SK-N-SH (cell line): ENCODE data around the gene NFKBIA. TPM values are rescaled to one million over a fixed set of nuclear protein-coding genes. Genes with fewer than 3 reads are reported as not detected.

Experiments used
- CTCF ChIA-PET: fragments of 300-600, 350-600 bp; formaldehyde crosslinking; extraction: SDS; loops from one replicate; lab custom pipeline; 2021; lab: Yijun Ruan, JAX
- POLR2A ChIA-PET: fragments of 350-600 bp; sonication (Branson Sonifier 250); formaldehyde crosslinking; extraction: SDS; loops from one replicate; lab custom pipeline; 2020; ENCODE audit warnings: antibody characterized with exemption, inconsistent platforms; lab: Yijun Ruan, JAX
- DNase-seq: peaks from one replicate; pipeline ENCODE4 v3.0.0; 2012
- H2AFZ ChIP-seq: fragments of 200-600 bp; sonication (generic); 2 replicates; pipeline ENCODE4 v1.8.1; 2016; ENCODE audit warnings: antibody characterized with exemption, mild to moderate bottlenecking, low read depth
- H3F3A ChIP-seq: fragments of 200-600 bp; sonication (generic); replicated peaks from 2 replicates; pipeline ENCODE3; 2016; ENCODE audit warnings: antibody characterized with exemption, mild to moderate bottlenecking; ENCODE audit not compliant: insufficient read depth
- H3K27ac ChIP-seq, 2 experiments: fragments of 200-500 bp in 1 of 2; fragments of 200-600 bp in 1 of 2; sonication (Bioruptor generic) in 1 of 2; sonication (generic), shearing (Covaris generic) in 1 of 2; 2 replicates each; pipeline versions ENCODE4 v1.5.1 to v1.6.1; 2014 to 2016; ENCODE audit warnings: low read depth in 2 of 2, inconsistent platforms in 1 of 2, low read length in 1 of 2, mild to moderate bottlenecking in 1 of 2, mixed read lengths in 1 of 2
- H3K27me3 ChIP-seq: fragments of 200-600 bp; sonication (generic), shearing (Covaris generic); 2 replicates; pipeline ENCODE4 v1.6.1; 2016; ENCODE audit warnings: mixed run types; ENCODE audit not compliant: insufficient read depth
- H3K36me3 ChIP-seq, 2 experiments: fragments of 200-500 bp in 1 of 2; fragments of 200-600 bp in 1 of 2; sonication (Bioruptor generic) in 1 of 2; sonication (generic) in 1 of 2; replicated peaks in 1 of 2; 2 replicates each; pipeline versions ENCODE3 to v1.5.1; 2014 to 2016; ENCODE audit warnings: low read length in 1 of 2, mild to moderate bottlenecking in 1 of 2; ENCODE audit not compliant: insufficient read depth in 2 of 2, control insufficient read depth in 1 of 2
- H3K4me1 ChIP-seq, 2 experiments: fragments of 200-500 bp in 1 of 2; fragments of 200-600 bp in 1 of 2; sonication (Bioruptor generic) in 1 of 2; sonication (generic), shearing (Covaris generic) in 1 of 2; 2 replicates each; pipeline versions ENCODE4 v1.5.1 to v1.6.1; 2014 to 2016; ENCODE audit warnings: low read depth in 1 of 2, low read length in 1 of 2, mixed run types in 1 of 2; ENCODE audit not compliant: insufficient read depth in 2 of 2, control insufficient read depth in 1 of 2
- H3K4me2 ChIP-seq: fragments of 200-600 bp; sonication (generic), shearing (Covaris generic); 2 replicates; pipeline ENCODE4 v1.6.1; 2017; ENCODE audit warnings: mixed run types
- H3K4me3 ChIP-seq, 2 experiments: fragments of 200-500 bp in 1 of 2; fragments of 200-600 bp in 1 of 2; sonication (Bioruptor generic) in 1 of 2; sonication (generic), shearing (Covaris generic) in 1 of 2; 2 replicates each; pipeline versions ENCODE4 v1.5.1 to v1.8.1; 2014 to 2016; ENCODE audit warnings: low read depth in 2 of 2, inconsistent platforms in 1 of 2, low read length in 1 of 2, mild to moderate bottlenecking in 1 of 2, mixed read lengths in 1 of 2, moderate library complexity in 1 of 2
- H3K79me2 ChIP-seq: fragments of 200-600 bp; sonication (generic); 2 replicates; pipeline ENCODE4 v1.8.1; 2017; ENCODE audit warnings: mild to moderate bottlenecking; ENCODE audit not compliant: insufficient read depth
- H3K9ac ChIP-seq: fragments of 200-600 bp; sonication (generic); 2 replicates; pipeline ENCODE4 v1.6.1; 2017; ENCODE audit warnings: mixed run types
- H3K9me2 ChIP-seq: fragments of 200-600 bp; sonication (generic); 2 replicates; pipeline ENCODE4 v1.6.1; 2017; ENCODE audit warnings: mixed run types
- H3K9me3 ChIP-seq: fragments of 200-600 bp; sonication (generic); 2 replicates; pipeline ENCODE4 v1.6.1; 2017; ENCODE audit warnings: mixed run types, mild to moderate bottlenecking, moderate library complexity
- H4K20me1 ChIP-seq: fragments of 200-600 bp; sonication (generic); 2 replicates; pipeline ENCODE4 v1.6.1; 2017; ENCODE audit warnings: mild to moderate bottlenecking, mixed run types; ENCODE audit not compliant: insufficient read depth
- EZH2phosphoT487 ChIP-seq: fragments of 200-600 bp; sonication (generic); IDR thresholded peaks from 2 replicates; pipeline ENCODE4 v1.6.1; 2017; ENCODE audit warnings: low read depth, mixed run types, mild to moderate bottlenecking, antibody characterized with exemption, moderate library complexity, borderline replicate concordance
- FOSL2 ChIP-seq: IDR thresholded peaks from 2 replicates; pipeline ENCODE4 v1.4.0; 2012; ENCODE audit warnings: low read depth, mild to moderate bottlenecking, moderate library complexity, borderline replicate concordance
- GABPA ChIP-seq: IDR thresholded peaks from 2 replicates; pipeline ENCODE4 v1.4.0; 2012; ENCODE audit warnings: low read depth, mild to moderate bottlenecking
- GATA2 ChIP-seq: sonication (generic); formaldehyde crosslinking; IDR thresholded peaks from 2 replicates; pipeline ENCODE4 v1.5.0; 2020; ENCODE audit warnings: mild to moderate bottlenecking, missing genetic modification reagents
- IRF3 ChIP-seq: fragments of 150-350 bp; IDR thresholded peaks from 2 replicates; pipeline ENCODE4 v1.6.1; 2016; ENCODE audit warnings: mild to moderate bottlenecking, low read depth, low read length
- NRF1 ChIP-seq: IDR thresholded peaks from 2 replicates; pipeline ENCODE4 v1.6.1; 2012; ENCODE audit warnings: low read depth, mild to moderate bottlenecking, low read length
- PBX3 ChIP-seq: IDR thresholded peaks from 2 replicates; pipeline ENCODE4; 2012
- RAD21 ChIP-seq: IDR thresholded peaks from 2 replicates; pipeline ENCODE4 v1.6.1; 2012; ENCODE audit warnings: mild to moderate bottlenecking, low read length
- REST ChIP-seq: IDR thresholded peaks from 2 replicates; pipeline ENCODE4 v1.6.1; 2012; ENCODE audit warnings: mild to moderate bottlenecking, low read depth, low read length, moderate library complexity
- TEAD4 ChIP-seq: IDR thresholded peaks from 2 replicates; pipeline ENCODE4 v1.4.0; 2012; ENCODE audit warnings: mild to moderate bottlenecking, borderline replicate concordance; ENCODE audit not compliant: insufficient read depth
- YY1 ChIP-seq: IDR thresholded peaks from 2 replicates; pipeline ENCODE4 v1.4.0; 2012; ENCODE audit warnings: low read depth, mild to moderate bottlenecking
- ZBTB33 ChIP-seq: IDR thresholded peaks from 2 replicates; pipeline ENCODE4 v1.4.0; 2012; ENCODE audit warnings: low read depth, borderline replicate concordance
- WGBS: methylation state at CpG from one replicate; pipeline ENCODE4 v1.1.6; 2017; ENCODE audit warnings: low lambda C conversion rate; 5-methylcytosine and 5-hydroxymethylcytosine counted together
- polyA plus RNA-seq, 3 experiments: library from polyadenylated mRNA; depleted of rRNA; stranded (reverse); fragments of >200 nt; gene quantifications; 2 replicates each; pipeline ENCODE4 v1.2.3, GENCODE V29; 2012

Gene NFKBIA
- polyA plus RNA-seq, 1 of the 3 experiments (the other 2 are of a cell fraction), result 56.7 TPM

GRCh38 chr14:35402323-35403113 lies 2.0 kb downstream of the NFKBIA start:
- H3K27ac ChIP-seq, result peak overlapping the region in 1 of 2 experiments; percentile 82; a peak in 2 of 4 replicates
- H3K4me2 ChIP-seq, result peak overlapping the region; percentile 96
- ChIA-PET CTCF (interaction anchor here (0.8 to 3.3 kb wide), 4 partner anchors 10 to 415 kb away, joined by 3 to 12 read pairs (median 9); no protein-coding TSS in a partner anchor), POLR2A (interaction anchor here (1.6 kb wide), 1 partner anchor 110 kb away, joined by 4 read pairs; the partner anchor contains the start of gene PSMA6)
- H3K27me3 ChIP-seq, result no peaks in the 10 kb centered on the region
- H3K9me3 ChIP-seq, result no peaks in the 10 kb centered on the region
- H3K4me3 ChIP-seq, result peak overlapping the region; percentile 85 to 87
- peaks cover 49% of the 10 kb centered on the region for H3F3A ChIP-seq
- 59% methylated on average over 13 of the region's 14 CpGs for WGBS
- no peak for TF ChIP-seq IRF3
- TF ChIP-seq PBX3, result no peak
- no peak for TF ChIP-seq EZH2phosphoT487
- no peak for TF ChIP-seq TEAD4
- TF ChIP-seq YY1, result no peak
- TF ChIP-seq RAD21, result no peak
- TF ChIP-seq GATA2 (CRISPR knock-in tag), result no peak
- TF ChIP-seq NRF1, result no peak
- no peak for TF ChIP-seq ZBTB33
- no peak for TF ChIP-seq REST
- no peak for TF ChIP-seq FOSL2
- no peak for TF ChIP-seq GABPA
- no peak for DNase-seq
- H2AFZ ChIP-seq, result no peak overlapping the region
- peaks cover 31 to 35% of the 10 kb centered on the region in 2 experiments for H3K36me3 ChIP-seq
- peaks cover 30% of the 10 kb centered on the region for H4K20me1 ChIP-seq
- H3K4me1 ChIP-seq, result peaks cover 25 to 33% of the 10 kb centered on the region in 2 experiments; a peak in 3 of 4 replicates
- H3K9ac ChIP-seq, result peak overlapping the region; percentile 83; the same call in 1 of the 2 replicates
- H3K9me2 ChIP-seq, result no peaks in the 10 kb centered on the region
- H3K79me2 ChIP-seq, result peaks cover 38% of the 10 kb centered on the region
